ENCODE data around the gene ADGRV1.

DNA sequence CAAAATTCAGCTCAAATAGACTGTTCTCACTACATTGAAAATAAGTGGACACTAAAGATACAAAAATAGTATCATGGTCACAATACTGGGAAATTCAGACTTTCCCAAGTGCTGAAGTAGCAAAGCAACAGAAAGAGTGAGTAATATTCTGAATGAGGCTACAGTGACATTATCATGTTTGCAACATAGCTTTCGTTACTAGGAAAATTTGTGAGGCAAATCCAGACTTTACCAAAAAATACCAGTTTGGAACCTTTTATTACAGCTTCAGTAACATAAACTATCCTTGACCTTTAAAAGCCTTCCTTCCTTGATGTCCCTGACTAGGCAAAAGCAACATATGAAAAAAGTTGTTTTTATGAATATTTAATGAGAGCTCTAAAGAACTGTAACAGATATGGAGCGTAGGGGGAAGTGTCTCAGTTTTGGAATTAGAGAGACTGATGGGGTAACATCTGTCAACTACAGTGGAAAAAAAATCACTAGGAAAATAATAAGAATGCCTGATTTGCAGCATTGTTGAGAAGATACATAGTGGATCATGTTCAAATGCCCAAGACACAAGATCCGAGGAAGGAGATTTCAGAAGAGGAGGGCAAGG is 312.9 kb downstream of the ADGRV1 start:
- TF ChIP-seq CTCF (IDR thresholded peaks at IDR 0.05; ENCODE audit: insufficient read depth, low read length, poor library complexity, severe bottlenecking) = no peak
- TF ChIP-seq EZH2phosphoT487 (conservative IDR thresholded peaks at IDR 0.05; ENCODE audit: low read length) = no peak

Data from SU-DHL-6 (cell line).